ENCODE measurements around the gene CD22. TPM values are rescaled to one million over a fixed set of nuclear protein-coding genes. Genes with fewer than 3 reads are reported as not detected.

The CD22 gene
- total and polyA plus RNA-seq, 10 of the 15 experiments (the other 5 are each of a cell fraction or from before 2014, with no cell fraction given) = 23.0 to 344 (median 181) TPM

DNA sequence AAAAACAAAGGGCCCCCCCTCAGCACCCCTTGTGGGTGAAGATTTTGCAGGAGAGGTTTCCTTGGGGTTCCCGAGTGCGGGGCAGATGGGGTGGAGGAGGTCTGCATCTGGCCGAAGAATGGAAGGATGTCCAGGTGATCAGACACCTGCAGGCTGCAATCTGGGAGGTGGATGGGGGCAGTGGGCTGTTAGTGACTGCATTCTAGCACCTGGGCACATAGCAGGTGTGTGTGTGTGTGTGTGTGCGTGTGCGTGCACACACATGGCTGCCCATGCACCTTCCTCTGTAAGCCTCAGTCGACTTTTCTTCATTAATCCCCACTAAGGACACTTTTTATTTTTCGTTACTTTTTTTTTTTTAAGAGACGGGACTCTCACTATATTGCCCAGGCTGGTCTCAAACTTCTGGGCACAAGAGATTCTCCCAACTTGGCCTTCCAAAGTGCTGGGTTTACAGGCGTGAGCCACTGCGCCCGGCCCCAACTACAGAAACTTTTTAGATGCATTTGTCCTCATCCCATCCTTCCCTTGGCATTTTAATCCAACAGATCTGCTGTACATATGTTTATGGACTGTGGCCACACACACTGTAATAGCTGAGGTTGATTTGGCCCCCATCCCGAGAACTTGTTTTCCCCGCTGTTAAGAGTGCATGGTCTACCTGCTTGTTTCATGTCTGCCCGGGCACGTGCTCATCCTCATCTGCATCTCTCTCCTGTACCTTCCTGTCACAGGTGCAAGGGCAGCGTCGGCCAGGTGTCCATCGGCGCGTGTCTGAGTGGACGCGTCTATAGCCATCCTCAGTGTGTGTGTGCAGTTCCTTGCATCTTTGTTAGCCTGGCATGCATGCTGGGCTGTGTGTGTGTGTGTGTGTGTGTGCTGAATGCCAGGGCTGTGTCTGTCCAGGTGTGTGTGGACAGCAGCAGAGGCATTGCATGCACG lies 36.3 kb upstream of the CD22 start:
- WGBS (ENCODE audit: insufficient coverage, insufficient replicate concordance, low lambda C conversion rate, missing lambda C conversion rate) = 45% methylated on average over 22 of the region's 23 CpGs
- ATAC-seq (no peak), FAIRE-seq (no peak), DNase-seq (ENCODE audit: low read depth, low spot score) (no peak)
- Histone ChIP-seq H3K27ac (ENCODE audit: control insufficient read depth, insufficient read depth) (no peak overlapping the region), H3K9me3 (replicated peaks; ENCODE audit: control insufficient read depth, insufficient read depth, low read length) (no peaks in the 10 kb centered on the region), H4K20me1 (ENCODE audit: control insufficient read depth, insufficient read depth) (no peaks in the 10 kb centered on the region), H3K9ac (ENCODE audit: control insufficient read depth, insufficient read depth, low read length) (no peak overlapping the region), H3K79me2 (ENCODE audit: control insufficient read depth, insufficient read depth, low read length) (no peaks in the 10 kb centered on the region), H3K36me3 (ENCODE audit: control insufficient read depth in 2 of 2, insufficient read depth in 2 of 2, low read length in 1 of 2) (no peaks in the 10 kb centered on the region), H3K27me3 (replicated peaks in 1 of 2; ENCODE audit: control insufficient read depth in 2 of 2, insufficient read depth in 2 of 2, low read length in 1 of 2) (no peaks in the 10 kb centered on the region; a peak in 1 of 4 replicates), H3K4me3 (no peak overlapping the region), H3K4me1 (ENCODE audit: control insufficient read depth, insufficient read depth, low read length) (peaks cover 23% of the 10 kb centered on the region), H2AFZ (ENCODE audit: control insufficient read depth, low read depth, low read length) (no peak overlapping the region), H3K4me2 (ENCODE audit: control insufficient read depth, insufficient read depth) (no peak overlapping the region)
- CTCF ChIA-PET = no interaction called here
- TF ChIP-seq KLF5 (IDR thresholded peaks at IDR 0.05; ENCODE audit: partially characterized antibody) (no peak), NKRF (conservative IDR thresholded peaks at IDR 0.05) (no peak), CBX5 (IDR thresholded peaks at IDR 0.05; ENCODE audit: low read depth) (no peak), POU2F2 (IDR thresholded peaks at IDR 0.05; ENCODE audit: borderline replicate concordance, low read depth, low read length) (no peak), RAD21 (IDR thresholded peaks at IDR 0.05; ENCODE audit: insufficient read depth, low read depth, low read length) (no peak), MEF2B (IDR thresholded peaks at IDR 0.05; ENCODE audit: partially characterized antibody, poor library complexity, severe bottlenecking) (no peak), E2F4 (IDR thresholded peaks at IDR 0.05; ENCODE audit: low read depth, low read length) (no peak), SMAD5 (IDR thresholded peaks at IDR 0.05; ENCODE audit: low read depth) (no peak), POLR2AphosphoS2 (IDR thresholded peaks at IDR 0.05; ENCODE audit: low read depth, low read length) (no peak), MTA2 (IDR thresholded peaks at IDR 0.05; ENCODE audit: low read depth) (no peak), MEF2A (IDR thresholded peaks at IDR 0.05; ENCODE audit: insufficient read depth, low read depth, low read length) (no peak), ZSCAN29 (IDR thresholded peaks at IDR 0.05) (no peak), USF2 (IDR thresholded peaks at IDR 0.05; ENCODE audit: borderline replicate concordance, low read depth, low read length) (no peak), IRF4 (IDR thresholded peaks at IDR 0.05; ENCODE audit: low read depth, low read length) (no peak), BCL11A (IDR thresholded peaks at IDR 0.05; ENCODE audit: low read depth, low read length) (no peak)
- intact Hi-C loops (cut with micrococcal nuclease; ENCODE audit: unreplicated experiment) (no loop called here), in situ Hi-C loops (cut with MboI) (no loop called here)
- RAD21 ChIA-PET (ENCODE audit: unreplicated experiment) = no interaction called here
- SMC1A ChIA-PET (ENCODE audit: uncharacterized antibody, unreplicated experiment) = no interaction called here
- POLR2A ChIA-PET = no interaction called here
- no TSS peak for BruUV-seq (replicated peaks)
